Liver (tissue), 9 donors: ENCODE measurements around the gene COLEC11. TPM values are rescaled to one million over a fixed set of nuclear protein-coding genes. Genes with fewer than 3 reads are reported as not detected.

Source experiments
- DNase-seq: peaks from one replicate; pipeline ENCODE4 v3.0.0-alpha.2; 2017; ENCODE audit warnings: low spot score
- H3K27ac ChIP-seq, 2 donors: one replicate each; pipeline ENCODE4 v1.7.0; 2013; ENCODE audit warnings: inconsistent platforms in 2 of 2, low read length in 2 of 2, control low read depth in 1 of 2, low read depth in 1 of 2, mild to moderate bottlenecking in 1 of 2
- H3K27me3 ChIP-seq, 4 donors: one replicate each; pipeline versions ENCODE4 v1.6.1 to v1.7.0; 2013; ENCODE audit warnings: low read length in 3 of 4, inconsistent platforms in 1 of 4, mild to moderate bottlenecking in 1 of 4, moderate library complexity in 1 of 4; ENCODE audit not compliant: control insufficient read depth in 4 of 4, insufficient read depth in 4 of 4
- H3K36me3 ChIP-seq, 4 donors: one replicate each; pipeline versions ENCODE4 v1.6.1 to v1.7.0; 2013; ENCODE audit warnings: low read length in 3 of 4, mild to moderate bottlenecking in 3 of 4, low read depth in 1 of 4, moderate library complexity in 1 of 4; ENCODE audit not compliant: control insufficient read depth in 4 of 4, insufficient read depth in 3 of 4
- H3K4me1 ChIP-seq, 4 donors: one replicate each; pipeline versions ENCODE4 v1.6.1 to v1.7.0; 2013; ENCODE audit warnings: low read length in 3 of 4, mild to moderate bottlenecking in 3 of 4, moderate library complexity in 1 of 4; ENCODE audit not compliant: control insufficient read depth in 4 of 4, insufficient read depth in 4 of 4
- H3K4me3 ChIP-seq, 3 donors: one replicate each; pipeline versions ENCODE4 v1.6.1 to v1.7.0; 2013; ENCODE audit warnings: low read length in 3 of 3, control low read depth in 1 of 3, low read depth in 1 of 3, mild to moderate bottlenecking in 1 of 3
- H3K9ac ChIP-seq, 2 donors: one replicate each; pipeline ENCODE4 v1.7.0; 2013; ENCODE audit warnings: low read length in 2 of 2, mild to moderate bottlenecking in 2 of 2, moderate library complexity in 2 of 2, control low read depth in 1 of 2, low read depth in 1 of 2
- H3K9me3 ChIP-seq, 4 donors: one replicate each; pipeline versions ENCODE4 v1.6.1 to v1.7.0; 2013; ENCODE audit warnings: low read length in 3 of 4; ENCODE audit not compliant: control insufficient read depth in 4 of 4
- EGR1 ChIP-seq, 2 donors: IDR thresholded peaks; 2 replicates each; pipeline ENCODE4 v1.6.1; 2016 to 2018; ENCODE audit warnings: antibody characterized with exemption in 2 of 2, low read depth in 2 of 2
- FOXA1 ChIP-seq: IDR thresholded peaks from 2 replicates; pipeline ENCODE4 v1.6.1; 2016; ENCODE audit warnings: antibody characterized with exemption
- FOXA2 ChIP-seq: IDR thresholded peaks from 2 replicates; pipeline ENCODE4 v1.6.1; 2016; ENCODE audit warnings: antibody characterized with exemption
- GABPA ChIP-seq, 2 donors: IDR thresholded peaks in 1 of 2; conservative IDR thresholded peaks in 1 of 2; 2 replicates each; pipeline ENCODE4 v1.6.1; 2016; ENCODE audit warnings: antibody characterized with exemption in 2 of 2, mild to moderate bottlenecking in 1 of 2, moderate library complexity in 1 of 2
- HNF4A ChIP-seq, 2 donors: conservative IDR thresholded peaks; 2 replicates each; pipeline ENCODE4 v1.6.1; 2016; ENCODE audit warnings: antibody characterized with exemption in 2 of 2, mild to moderate bottlenecking in 2 of 2
- HNF4G ChIP-seq: IDR thresholded peaks from 2 replicates; pipeline ENCODE4 v1.6.1; 2016; ENCODE audit warnings: antibody characterized with exemption
- JUND ChIP-seq, 2 donors: IDR thresholded peaks; 2 replicates each; pipeline ENCODE4 v1.6.1; 2016; ENCODE audit warnings: antibody characterized with exemption in 2 of 2
- NR2F2 ChIP-seq: IDR thresholded peaks from 2 replicates; pipeline ENCODE4 v1.6.1; 2016; ENCODE audit warnings: antibody characterized with exemption
- RAD21 ChIP-seq, 2 donors: IDR thresholded peaks; 2 replicates each; pipeline ENCODE4 v1.6.1; 2016; ENCODE audit warnings: antibody characterized with exemption in 2 of 2, mild to moderate bottlenecking in 2 of 2
- RXRA ChIP-seq, 2 donors: IDR thresholded peaks; 2 replicates each; pipeline ENCODE4 v1.6.1; 2017 to 2018; ENCODE audit warnings: antibody characterized with exemption in 2 of 2, mild to moderate bottlenecking in 1 of 2
- SP1 ChIP-seq: IDR thresholded peaks from 2 replicates; pipeline ENCODE4 v1.6.1; 2018; ENCODE audit warnings: antibody characterized with exemption, mild to moderate bottlenecking
- TAF1 ChIP-seq: conservative IDR thresholded peaks from 2 replicates; pipeline ENCODE4 v1.6.1; 2016; ENCODE audit warnings: antibody characterized with exemption, mild to moderate bottlenecking
- WGBS: extraction: QIAGEN DNeasy Blood & Tissue Kit; methylation state at CpG from one replicate; pipeline ENCODE4 v1.1.7; 2013; 5-methylcytosine and 5-hydroxymethylcytosine counted together
- polyA plus RNA-seq, 2 donors: library from polyadenylated mRNA; stranded (reverse) in 1 of 2; unstranded in 1 of 2; fragments of 200-250 nt in 1 of 2; fragments of >200 nt in 1 of 2; fragmentation: Nextera tagmentation in 1 of 2; extraction: Ambion mirVana in 1 of 2; gene quantifications; one replicate each; pipeline versions ENCODE4 v1.2.1 to v1.2.3, GENCODE V29; 2013 to 2015
- total RNA-seq, 2 donors: library from RNA; depleted of rRNA; stranded (reverse); fragments of >200 nt; gene quantifications; one replicate each; pipeline ENCODE4 v1.2.3, GENCODE V29; 2014
- TF ChIP-seq, protein P1 (sequence below): IDR thresholded peaks from 2 replicates; pipeline ENCODE4 v1.6.1; 2016; ENCODE audit warnings: antibody characterized with exemption
- TF ChIP-seq, protein P2 (sequence below): IDR thresholded peaks from 2 replicates; pipeline ENCODE4 v1.6.1; 2016; ENCODE audit warnings: antibody characterized with exemption
- TF ChIP-seq, protein P3 (sequence below): IDR thresholded peaks from 2 replicates; pipeline ENCODE4 v1.6.1; 2016; ENCODE audit warnings: antibody characterized with exemption, mild to moderate bottlenecking
- TF ChIP-seq, protein P4 (sequence below): fragments of 150-350 bp; IDR thresholded peaks from 2 replicates; pipeline ENCODE4 v1.5.1; 2017; ENCODE audit warnings: improper control_type of control experiment, low read depth, low read length; ENCODE audit not compliant: missing input control
- donor health status: healthy.
- donor health status: healthy.
- donor health status: healthy.
- donor health status: healthy.
- donor health status: healthy.

The COLEC11 gene
- total and polyA plus RNA-seq, 4 donors = 31.0 to 100 (median 70.9) TPM

DNA sequence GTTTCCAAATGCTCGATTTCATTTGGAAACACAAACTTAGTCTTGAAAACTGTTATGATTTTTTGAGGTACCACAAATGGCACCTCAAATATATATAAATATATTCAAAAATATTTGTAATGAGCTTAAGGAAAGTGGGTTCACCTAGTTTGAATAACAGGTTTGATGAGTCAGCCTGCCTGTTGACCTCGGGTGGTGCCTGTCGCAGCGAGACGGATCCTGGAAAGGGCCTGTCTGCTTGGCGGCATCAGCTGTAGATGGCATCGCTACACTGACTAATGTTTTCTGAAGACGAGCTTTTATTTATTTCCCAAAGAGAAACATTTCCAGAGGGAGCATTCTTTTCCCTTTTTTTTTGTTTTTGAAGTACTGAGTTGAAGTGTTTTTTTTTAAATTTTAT lies 70.0 kb downstream of the COLEC11 start:
- no peak for DNase-seq
- 84% methylated on average over 8 of the region's 8 CpGs for WGBS
- no peaks in the 10 kb centered on the region for H3K9me3 ChIP-seq
- no peak overlapping the region for H3K4me3 ChIP-seq
- H3K36me3 ChIP-seq = no peaks in the 10 kb centered on the region
- H3K27me3 ChIP-seq = no peaks in the 10 kb centered on the region
- H3K4me1 ChIP-seq = no peaks in the 10 kb centered on the region
- no peak overlapping the region for H3K9ac ChIP-seq
- no peak overlapping the region for H3K27ac ChIP-seq
- TF ChIP-seq FOXA1 (no peak), EGR1 (IDR thresholded peaks at IDR 0.05; ENCODE audit: low read depth in 2 of 2) (no peak)
- TF ChIP-seq, protein P1, sequence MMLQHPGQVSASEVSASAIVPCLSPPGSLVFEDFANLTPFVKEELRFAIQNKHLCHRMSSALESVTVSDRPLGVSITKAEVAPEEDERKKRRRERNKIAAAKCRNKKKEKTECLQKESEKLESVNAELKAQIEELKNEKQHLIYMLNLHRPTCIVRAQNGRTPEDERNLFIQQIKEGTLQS = no peak

DNA sequence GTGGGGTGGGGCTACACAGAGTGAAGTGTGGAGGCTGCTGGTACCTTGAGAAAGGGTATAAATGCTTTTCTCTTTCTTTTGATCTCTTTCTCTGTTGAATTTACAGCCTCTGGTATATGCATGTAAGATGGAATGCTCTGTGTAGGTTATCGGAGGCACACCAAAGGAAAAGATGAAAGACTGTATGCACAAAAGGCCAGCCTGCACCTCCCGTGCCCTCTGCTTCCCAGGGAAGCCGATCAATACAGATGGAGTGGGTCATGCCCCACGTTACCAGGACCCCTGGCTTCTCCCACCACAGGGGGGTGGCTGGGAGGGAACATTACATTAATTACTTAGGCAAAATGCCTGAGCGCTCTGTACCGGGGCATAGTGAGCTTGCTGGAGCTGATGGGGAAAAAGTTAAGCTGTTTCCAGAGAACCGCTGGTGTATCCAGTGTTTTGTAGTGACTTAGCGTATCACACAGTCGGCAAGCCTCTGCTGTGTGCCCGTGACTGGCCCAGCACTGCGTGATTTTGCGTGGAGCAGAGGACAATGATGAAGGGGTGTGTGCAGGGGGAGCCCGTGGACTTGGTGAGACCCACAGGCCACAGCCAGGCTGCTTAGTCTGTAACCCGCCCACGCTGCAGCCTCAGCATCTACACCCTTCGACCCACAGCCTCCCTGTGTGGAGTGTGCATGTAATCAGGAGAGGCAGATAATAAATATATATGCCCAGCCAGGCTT lies 71.1 kb downstream of the COLEC11 start:
- WGBS = 76% methylated on average over 16 of the region's 16 CpGs
- H3K9ac ChIP-seq = no peak overlapping the region
- no peak for DNase-seq
- H3K27ac ChIP-seq = no peak overlapping the region
- H3K9me3 ChIP-seq = no peaks in the 10 kb centered on the region
- no peaks in the 10 kb centered on the region for H3K27me3 ChIP-seq
- TF ChIP-seq EGR1 (IDR thresholded peaks at IDR 0.05; ENCODE audit: low read depth in 2 of 2) (no peak), HNF4A (conservative IDR thresholded peaks at IDR 0.05) (no peak), FOXA1 (no peak), HNF4G (no peak), RXRA (IDR thresholded peaks at IDR 0.05) (no peak), NR2F2 (no peak), GABPA (IDR thresholded peaks at IDR 0.05 in 1 of 2, conservative IDR thresholded peaks at IDR 0.05 in 1 of 2) (no peak)
- TF ChIP-seq, protein P2, sequence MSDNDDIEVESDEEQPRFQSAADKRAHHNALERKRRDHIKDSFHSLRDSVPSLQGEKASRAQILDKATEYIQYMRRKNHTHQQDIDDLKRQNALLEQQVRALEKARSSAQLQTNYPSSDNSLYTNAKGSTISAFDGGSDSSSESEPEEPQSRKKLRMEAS = no peak
- TF ChIP-seq, protein P3, sequence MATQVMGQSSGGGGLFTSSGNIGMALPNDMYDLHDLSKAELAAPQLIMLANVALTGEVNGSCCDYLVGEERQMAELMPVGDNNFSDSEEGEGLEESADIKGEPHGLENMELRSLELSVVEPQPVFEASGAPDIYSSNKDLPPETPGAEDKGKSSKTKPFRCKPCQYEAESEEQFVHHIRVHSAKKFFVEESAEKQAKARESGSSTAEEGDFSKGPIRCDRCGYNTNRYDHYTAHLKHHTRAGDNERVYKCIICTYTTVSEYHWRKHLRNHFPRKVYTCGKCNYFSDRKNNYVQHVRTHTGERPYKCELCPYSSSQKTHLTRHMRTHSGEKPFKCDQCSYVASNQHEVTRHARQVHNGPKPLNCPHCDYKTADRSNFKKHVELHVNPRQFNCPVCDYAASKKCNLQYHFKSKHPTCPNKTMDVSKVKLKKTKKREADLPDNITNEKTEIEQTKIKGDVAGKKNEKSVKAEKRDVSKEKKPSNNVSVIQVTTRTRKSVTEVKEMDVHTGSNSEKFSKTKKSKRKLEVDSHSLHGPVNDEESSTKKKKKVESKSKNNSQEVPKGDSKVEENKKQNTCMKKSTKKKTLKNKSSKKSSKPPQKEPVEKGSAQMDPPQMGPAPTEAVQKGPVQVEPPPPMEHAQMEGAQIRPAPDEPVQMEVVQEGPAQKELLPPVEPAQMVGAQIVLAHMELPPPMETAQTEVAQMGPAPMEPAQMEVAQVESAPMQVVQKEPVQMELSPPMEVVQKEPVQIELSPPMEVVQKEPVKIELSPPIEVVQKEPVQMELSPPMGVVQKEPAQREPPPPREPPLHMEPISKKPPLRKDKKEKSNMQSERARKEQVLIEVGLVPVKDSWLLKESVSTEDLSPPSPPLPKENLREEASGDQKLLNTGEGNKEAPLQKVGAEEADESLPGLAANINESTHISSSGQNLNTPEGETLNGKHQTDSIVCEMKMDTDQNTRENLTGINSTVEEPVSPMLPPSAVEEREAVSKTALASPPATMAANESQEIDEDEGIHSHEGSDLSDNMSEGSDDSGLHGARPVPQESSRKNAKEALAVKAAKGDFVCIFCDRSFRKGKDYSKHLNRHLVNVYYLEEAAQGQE = no peak
- no peaks in the 10 kb centered on the region for H3K4me1 ChIP-seq
- no peak overlapping the region for H3K4me3 ChIP-seq
- no peaks in the 10 kb centered on the region for H3K36me3 ChIP-seq

DNA sequence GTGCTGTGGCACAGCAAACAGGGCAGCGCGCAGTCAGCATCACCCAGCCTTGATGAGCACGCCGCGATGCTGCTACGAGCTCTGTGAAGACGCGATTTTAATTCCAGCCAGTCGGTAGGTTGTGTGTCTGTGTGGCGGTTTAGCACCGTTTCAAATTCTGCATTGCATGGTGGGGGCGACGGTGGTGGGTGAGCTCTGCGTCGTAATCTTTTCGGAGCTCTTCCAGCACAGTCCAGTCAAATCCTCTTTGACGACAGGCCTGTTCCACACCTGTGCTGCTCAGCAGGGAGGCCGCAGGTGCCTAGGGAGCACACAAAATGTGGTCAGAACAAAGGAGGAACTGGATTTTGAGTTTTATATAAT lies 71.7 kb downstream of the COLEC11 start:
- no peak for DNase-seq
- Histone ChIP-seq H3K9ac (no peak overlapping the region), H3K4me3 (no peak overlapping the region), H3K27me3 (no peaks in the 10 kb centered on the region), H3K9me3 (no peaks in the 10 kb centered on the region), H3K4me1 (no peaks in the 10 kb centered on the region), H3K36me3 (no peaks in the 10 kb centered on the region), H3K27ac (no peak overlapping the region)
- 91% methylated on average over 18 of the region's 18 CpGs for WGBS
- no peak for TF ChIP-seq HNF4A (conservative IDR thresholded peaks at IDR 0.05)
- no peak for TF ChIP-seq FOXA2
- no peak for TF ChIP-seq HNF4G
- TF ChIP-seq RXRA (IDR thresholded peaks at IDR 0.05) = no peak
- no peak for TF ChIP-seq RAD21 (IDR thresholded peaks at IDR 0.05)
- TF ChIP-seq, protein P4, sequence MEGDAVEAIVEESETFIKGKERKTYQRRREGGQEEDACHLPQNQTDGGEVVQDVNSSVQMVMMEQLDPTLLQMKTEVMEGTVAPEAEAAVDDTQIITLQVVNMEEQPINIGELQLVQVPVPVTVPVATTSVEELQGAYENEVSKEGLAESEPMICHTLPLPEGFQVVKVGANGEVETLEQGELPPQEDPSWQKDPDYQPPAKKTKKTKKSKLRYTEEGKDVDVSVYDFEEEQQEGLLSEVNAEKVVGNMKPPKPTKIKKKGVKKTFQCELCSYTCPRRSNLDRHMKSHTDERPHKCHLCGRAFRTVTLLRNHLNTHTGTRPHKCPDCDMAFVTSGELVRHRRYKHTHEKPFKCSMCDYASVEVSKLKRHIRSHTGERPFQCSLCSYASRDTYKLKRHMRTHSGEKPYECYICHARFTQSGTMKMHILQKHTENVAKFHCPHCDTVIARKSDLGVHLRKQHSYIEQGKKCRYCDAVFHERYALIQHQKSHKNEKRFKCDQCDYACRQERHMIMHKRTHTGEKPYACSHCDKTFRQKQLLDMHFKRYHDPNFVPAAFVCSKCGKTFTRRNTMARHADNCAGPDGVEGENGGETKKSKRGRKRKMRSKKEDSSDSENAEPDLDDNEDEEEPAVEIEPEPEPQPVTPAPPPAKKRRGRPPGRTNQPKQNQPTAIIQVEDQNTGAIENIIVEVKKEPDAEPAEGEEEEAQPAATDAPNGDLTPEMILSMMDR = no peak
- TF ChIP-seq JUND (IDR thresholded peaks at IDR 0.05) = no peak
- no peak for TF ChIP-seq FOXA1
- TF ChIP-seq TAF1 = no peak
- no peak for TF ChIP-seq NR2F2
- TF ChIP-seq, protein P3 = no peak
- TF ChIP-seq SP1 = no peak
- no peak for TF ChIP-seq EGR1 (IDR thresholded peaks at IDR 0.05; ENCODE audit: low read depth in 2 of 2)
